NCI-H1694 (cell line): ENCODE results near the gene MKNK2.
A peak's percentile ranks its signal among the peaks of the same experiment; 100 is the strongest.

Source experiments
- DNase-seq: peaks from one replicate; lab custom pipeline; 2025; lab: John Stamatoyannopoulos, UW

MKNK2 gene

GRCh38 chr19:2026770-2027169, 24.3 kb downstream of the MKNK2 start:
- no peak for DNase-seq

- no peak for DNase-seq
Observed at GRCh38 chr19:2022289-2022688, 28.8 kb downstream of the MKNK2 start.

DNA sequence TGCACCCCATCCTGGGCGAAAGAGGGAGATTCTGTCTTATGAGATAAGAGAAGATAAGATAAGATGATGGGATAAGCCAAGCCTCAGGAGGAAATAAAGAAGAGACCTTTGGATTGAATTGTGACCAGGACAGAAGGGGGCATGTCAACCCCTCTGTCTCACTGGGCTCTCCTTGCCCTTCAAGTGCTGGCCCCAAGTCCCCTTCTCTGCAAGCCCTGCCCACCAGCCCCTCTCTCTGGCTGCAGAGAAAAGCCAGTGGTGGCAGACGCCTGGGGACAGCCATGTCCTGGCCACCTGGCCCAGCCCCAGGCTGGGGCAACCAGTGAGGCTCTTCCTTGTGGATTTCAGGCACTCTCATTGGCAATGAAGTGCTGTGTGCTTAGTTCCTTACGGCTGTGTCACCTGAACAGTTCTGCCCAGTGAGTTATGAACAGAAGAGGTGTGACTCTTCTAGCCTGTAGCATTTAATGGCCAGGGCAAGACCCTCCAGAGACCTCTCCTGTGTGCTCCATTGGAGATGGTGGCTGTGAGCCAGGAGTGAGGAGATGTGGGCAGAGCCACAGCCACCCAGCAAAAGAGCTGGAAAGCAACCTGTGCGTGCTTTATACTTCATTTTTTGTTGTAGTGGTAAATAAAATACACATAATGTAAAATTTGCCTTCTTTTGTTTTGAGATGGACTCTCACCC, 29.4 kb downstream of the MKNK2 start:
- DNase-seq = no peak

- no peak for DNase-seq
Observed at GRCh38 chr19:2018752-2019151, 32.3 kb downstream of the MKNK2 start.

DNA sequence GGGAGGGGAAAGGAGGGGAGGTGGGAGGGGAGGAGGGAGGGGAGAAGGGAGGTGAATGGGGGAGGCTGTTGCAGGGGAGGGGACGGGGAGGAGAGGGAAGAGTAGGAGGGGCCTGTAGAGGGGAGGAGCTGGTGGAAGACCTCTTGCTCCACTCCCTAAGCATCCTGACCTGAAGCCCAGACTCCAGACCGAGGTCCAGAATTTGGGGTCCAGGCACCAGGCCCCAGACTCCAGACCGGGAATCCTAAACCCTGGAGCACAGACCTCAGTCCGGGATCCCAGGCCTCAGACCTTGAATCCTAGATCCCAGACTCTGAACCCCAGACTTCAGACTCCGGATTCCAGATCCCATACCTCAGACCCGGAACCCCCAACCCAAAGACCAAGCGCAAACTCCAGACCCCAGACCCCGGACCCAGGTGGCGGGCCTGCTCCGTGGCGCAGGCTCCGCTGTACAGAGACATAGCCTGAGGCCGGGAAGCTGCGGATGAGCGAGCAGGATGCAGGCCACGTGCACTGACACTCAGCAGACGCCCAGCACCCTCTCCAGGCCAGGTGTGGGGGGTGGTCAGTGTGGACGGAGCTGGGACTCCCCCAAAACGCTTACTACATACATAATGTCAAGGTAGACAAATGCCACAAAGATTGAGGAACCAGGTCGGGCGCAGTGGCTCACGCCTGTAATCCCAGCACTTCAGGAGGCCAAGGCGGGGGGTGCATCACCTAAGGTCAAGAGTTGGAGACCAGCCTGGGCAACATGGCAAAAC, 34.8 kb downstream of the MKNK2 start:
- DNase-seq = peak; percentile 68

DNA sequence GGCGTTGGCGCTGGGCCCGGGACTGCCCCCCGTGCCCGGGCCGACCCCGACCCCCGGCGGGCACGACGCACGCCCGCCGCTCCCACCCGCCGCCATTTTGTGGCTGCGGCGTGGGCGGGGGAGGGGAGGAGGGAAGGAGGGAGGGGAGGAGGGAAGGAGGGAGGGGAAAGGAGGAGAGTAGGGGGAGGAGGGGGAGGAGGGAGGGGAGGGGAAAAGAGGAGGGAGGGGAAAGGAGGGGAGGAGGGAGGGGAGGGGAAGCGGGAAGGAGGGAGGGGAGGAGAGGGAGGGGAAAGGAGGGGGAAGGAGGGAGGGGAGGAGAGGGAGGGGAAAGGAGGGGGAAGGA, 35.5 kb downstream of the MKNK2 start, which contains the start of gene BTBD2:
TSS of gene BTBD2 (minus strand) at position 107 of the 343 bp plus-strand sequence. CDS start at position 96, 11 bp downstream.
- no peak for DNase-seq

GRCh38 chr19:2014731-2015607, 36.1 kb downstream of the MKNK2 start:
- no peak for DNase-seq

DNA sequence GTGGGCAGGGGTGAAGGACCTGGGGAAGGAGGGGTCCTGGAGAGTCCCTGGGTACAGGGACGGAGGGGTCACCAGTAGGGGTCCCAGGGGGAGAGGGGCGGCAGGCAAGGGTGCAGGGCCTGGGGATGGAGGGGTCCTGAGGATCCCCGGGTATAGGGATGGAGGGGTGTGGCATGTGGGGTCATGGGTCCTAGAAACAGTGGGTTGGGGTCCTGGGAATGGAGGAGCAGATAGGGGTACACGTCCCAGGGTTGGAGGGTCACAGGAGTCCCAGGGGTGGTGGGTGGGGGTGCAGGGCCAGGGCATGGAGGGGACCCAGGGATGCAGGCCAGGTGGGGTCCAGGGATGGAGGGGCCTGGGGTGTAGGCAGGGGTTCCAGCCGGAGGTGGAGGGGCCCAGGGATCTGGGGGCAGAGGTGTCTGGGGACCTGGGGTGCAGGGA, 36.9 kb downstream of the MKNK2 start:
- no peak for DNase-seq

DNA sequence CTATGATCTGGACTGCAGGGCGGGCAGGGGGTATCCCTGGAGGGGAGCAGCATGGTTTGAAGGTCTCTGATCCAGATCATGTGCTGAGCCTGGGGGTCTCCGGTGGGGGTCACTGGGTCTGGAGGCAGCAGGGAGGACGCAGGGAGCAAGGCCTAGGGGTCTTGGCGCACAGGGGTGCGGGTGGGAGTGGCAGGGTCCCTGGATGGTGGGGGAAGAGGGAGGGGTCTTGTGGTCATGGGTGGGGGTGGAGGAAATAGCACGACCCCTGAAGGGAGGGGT, 37.4 kb downstream of the MKNK2 start:
- no peak for DNase-seq

GRCh38 chr19:2012941-2013682, 37.9 kb downstream of the MKNK2 start:
- DNase-seq = no peak

GRCh38 chr19:2011169-2011568, 39.9 kb downstream of the MKNK2 start:
- no peak for DNase-seq

GRCh38 chr19:2010135-2010668, 40.8 kb downstream of the MKNK2 start:
- DNase-seq = no peak

- no peak for DNase-seq
Observed at GRCh38 chr19:2003874-2004273, 47.2 kb downstream of the MKNK2 start.

DNA sequence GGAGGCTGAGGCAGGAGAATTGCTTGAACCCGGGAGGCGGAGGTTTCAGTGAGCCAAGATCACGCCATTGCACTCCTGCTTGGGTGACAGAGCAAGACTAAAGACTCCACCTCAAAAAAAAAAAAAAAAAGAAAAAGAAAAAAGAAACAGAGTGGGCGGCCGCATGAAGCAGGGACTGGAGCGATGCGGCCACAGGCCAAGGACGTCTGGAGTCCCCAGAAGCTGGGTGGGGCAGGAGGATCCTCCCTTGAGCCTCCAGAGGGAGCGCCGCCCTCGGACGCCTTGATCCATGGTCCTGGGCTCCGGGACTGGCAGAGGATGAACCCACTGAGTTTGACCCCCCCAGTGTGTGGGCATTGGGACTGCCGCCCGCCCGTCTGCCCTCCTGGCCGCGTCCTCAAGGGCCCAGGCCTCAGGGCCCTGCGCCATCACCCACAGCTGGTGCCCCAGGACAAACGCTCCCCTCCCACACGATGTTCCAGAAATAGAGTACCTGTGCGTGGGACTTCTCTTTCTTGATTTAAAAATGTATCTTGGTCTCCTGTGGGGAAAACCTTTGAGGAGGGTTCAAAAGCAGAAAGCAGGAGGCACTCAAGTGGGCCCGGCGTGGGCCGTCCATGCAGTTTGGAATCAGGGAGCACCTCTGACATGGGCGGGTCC, 51.1 kb downstream of the MKNK2 start:
- no peak for DNase-seq

DNA sequence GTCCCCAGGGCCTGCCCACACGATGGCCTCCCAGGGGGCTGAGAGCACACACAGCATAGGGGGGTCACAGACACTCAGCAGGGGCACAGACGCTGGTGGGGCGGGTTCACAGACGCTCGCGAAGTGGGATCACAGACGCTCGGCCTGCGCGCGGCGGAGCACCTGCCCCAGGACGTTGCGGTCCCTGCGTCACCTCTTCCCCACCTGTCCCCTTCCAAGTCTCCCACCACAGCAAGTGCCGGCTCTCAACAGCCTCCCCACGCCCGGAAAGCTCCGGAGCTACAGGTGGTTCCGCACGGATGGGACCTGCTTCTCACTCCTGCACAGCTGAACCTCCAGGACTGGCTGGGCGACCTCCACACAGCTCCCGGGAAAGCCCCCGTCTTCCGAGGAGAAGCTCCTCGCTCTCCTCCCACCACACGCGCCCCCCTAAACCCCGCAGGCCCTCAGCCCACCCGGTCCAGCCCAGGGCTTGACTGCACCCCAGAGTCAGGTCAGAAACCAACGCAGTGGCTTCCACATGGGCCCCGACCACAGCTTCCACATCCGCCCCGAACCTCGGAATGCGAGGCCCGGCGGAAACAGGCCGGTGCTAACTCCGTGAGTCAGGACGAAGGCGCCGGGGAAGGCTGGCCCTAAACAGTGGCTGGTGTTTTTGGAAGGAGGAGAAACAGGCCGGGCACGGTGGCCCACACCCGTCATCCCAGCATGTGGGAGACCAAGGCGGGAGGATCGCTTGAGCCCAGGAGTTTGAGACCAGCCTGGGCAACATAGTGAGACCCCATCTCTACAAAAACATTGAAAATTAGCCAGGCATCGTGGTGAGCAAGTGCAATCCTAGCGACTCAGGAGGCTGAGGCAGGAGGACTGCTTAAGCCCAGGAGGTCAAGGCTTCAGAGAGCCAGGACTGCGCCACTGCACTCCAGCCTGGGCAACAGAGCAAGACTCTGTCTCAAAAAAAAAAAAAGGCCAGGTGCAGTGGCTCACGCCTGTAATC, 52.0 kb downstream of the MKNK2 start:
- no peak for DNase-seq

GRCh38 chr19:1997353-1998233, 53.5 kb downstream of the MKNK2 start:
- DNase-seq = no peak

GRCh38 chr19:1992759-1993260, 58.2 kb downstream of the MKNK2 start:
- no peak for DNase-seq

DNA sequence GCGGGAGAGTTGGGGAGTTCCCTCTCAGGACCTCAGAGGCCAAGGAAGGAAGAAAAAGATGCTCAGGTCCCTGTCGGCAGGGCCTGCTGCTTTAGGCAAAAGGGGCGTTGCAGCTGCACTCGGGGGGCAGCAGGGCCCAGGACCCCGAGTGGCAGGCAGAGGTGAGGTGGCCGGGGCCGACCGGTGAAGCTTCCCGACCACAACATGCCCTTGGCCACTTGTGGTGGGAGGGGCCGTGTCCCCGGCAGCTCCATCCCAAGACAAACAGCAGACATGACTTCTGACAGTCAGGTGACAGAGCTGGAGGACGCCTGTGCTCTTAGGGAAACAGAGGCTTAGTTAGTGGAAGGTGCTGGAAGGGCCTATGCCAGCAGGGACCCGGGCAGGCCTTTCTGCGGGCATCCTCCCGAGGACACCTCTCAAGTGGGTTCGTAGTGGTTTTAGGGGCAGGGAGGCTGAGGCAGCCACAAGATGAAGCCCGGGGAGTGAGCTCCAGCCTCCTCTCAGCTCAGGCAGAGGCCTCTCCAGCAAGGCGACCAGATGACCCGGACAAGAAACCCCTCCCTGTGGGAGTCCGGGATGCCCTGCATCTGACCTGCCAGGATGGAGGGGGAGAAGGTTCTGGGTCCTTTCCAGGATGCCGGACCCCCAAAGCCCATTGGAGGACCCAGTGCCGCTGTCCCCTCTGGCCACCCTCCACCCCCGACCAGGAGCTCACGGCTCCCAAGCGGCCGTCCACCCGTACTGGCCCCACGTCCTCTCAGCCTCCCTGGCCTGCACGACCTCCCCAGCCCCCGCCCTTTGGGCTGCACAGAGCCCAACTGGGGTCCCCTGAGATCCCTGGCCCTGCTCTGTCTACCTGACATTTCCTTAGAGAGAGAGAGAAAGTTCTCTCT, 59.8 kb downstream of the MKNK2 start:
- DNase-seq = no peak
